Stimulated activated CD4-positive, alpha-beta T cell treated with anti-CD3 and anti-CD28 coated beads, Interleukin-1b, Interleukin-23, amount 100 ng/mL, for 1 hour (primary cell): Measurements from ENCODE around the gene E4F1.

Source experiments
- DNase-seq, 2 donors: peaks; one replicate each; pipeline ENCODE4 v3.0.0-alpha.2; 2020; ENCODE audit warnings: low read depth in 2 of 2

The E4F1 gene, protein sequence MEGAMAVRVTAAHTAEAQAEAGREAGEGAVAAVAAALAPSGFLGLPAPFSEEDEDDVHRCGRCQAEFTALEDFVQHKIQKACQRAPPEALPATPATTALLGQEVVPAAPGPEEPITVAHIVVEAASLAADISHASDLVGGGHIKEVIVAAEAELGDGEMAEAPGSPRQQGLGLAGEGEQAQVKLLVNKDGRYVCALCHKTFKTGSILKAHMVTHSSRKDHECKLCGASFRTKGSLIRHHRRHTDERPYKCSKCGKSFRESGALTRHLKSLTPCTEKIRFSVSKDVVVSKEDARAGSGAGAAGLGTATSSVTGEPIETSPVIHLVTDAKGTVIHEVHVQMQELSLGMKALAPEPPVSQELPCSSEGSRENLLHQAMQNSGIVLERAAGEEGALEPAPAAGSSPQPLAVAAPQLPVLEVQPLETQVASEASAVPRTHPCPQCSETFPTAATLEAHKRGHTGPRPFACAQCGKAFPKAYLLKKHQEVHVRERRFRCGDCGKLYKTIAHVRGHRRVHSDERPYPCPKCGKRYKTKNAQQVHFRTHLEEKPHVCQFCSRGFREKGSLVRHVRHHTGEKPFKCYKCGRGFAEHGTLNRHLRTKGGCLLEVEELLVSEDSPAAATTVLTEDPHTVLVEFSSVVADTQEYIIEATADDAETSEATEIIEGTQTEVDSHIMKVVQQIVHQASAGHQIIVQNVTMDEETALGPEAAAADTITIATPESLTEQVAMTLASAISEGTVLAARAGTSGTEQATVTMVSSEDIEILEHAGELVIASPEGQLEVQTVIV

DNA sequence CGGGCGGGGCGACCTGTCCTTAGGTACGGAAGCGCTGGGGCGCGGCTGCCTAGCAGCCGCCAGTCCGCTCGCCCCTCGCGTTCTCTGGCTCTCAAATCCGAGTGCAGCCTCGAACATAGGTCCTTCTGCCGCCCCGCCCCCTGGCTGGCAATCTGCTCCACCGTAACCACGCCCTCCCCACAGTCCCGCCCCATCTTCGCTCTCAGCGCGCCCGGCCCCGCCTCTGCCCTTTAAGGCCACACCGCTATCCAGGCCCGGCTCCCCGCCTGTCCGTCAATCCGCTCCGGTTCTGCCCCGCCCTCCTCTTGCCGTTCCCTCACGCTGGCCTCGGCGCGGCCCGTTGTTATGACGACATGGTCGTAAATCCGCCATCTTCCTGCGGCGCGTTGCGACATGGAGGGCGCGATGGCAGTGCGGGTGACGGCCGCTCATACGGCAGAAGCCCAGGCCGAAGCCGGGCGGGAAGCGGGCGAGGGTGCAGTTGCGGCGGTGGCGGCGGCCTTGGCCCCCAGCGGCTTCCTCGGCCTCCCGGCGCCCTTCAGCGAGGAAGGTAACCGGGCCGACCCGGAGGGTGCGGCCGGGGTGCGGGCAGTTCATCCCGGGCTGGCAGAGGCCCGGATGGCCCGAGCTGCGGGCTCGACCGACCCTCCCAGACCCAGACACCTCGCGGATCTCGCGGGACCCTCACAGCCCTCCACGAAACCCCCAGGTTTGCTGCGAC is at the start of gene E4F1:
Gene E4F1, plus strand, starts transcription at position 371 of the 721 bp plus-strand sequence. Its CDS starts 23 bp downstream, at position 394.
- peak; percentile 98 to 99 for DNase-seq

DNA sequence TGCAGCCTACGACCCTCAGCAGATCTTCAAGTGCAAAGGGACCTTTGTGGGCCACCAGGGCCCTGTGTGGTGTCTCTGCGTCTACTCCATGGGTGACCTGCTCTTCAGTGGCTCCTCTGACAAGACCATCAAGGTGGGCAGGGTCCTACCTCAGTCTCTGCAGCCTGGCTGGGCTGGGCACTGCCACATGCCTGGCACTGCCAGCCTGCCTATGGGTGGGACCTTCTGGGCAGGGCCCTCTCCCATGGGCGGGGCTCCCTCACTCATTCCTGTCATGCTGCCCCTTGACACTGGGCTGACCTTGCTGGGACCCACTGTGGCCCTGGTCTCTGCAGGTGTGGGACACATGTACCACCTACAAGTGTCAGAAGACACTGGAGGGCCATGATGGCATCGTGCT is 49.5 kb upstream of the E4F1 start:
- no peak for DNase-seq

DNA sequence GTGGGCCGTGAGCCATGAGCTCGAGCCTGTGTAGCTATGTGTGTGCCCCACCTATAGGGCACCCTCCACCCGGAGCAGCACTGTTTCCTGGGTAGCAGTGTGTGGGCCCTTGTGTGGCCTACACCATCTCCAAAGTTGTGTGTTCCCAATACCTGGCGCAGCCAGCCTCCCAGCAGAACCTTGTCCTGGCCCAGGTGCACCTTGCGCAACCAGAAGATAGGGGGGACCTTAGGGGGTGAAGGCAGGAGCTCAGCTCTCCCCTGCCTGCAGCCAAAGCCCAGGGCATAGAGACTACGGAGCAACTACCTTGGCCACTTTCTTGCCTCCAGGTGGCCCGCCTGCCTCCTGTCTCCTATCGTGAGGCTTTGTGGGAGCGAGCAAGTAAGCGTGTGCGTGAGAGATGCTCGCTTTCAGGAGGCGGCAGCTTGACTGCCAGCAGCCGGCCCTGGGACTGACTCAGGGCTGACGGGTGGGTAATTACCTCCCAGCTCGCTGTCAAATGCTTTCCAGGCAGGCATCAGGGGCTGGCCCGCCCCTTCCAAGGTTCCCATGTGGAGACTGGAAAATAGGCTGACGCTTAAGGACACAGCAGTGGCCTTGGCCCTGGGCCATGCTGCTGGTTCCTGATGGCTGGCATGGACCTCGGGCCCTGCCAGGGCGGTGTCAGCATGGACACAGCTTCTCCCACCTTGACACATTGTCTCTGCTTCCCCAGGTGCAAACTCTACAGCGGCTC is 48.8 kb upstream of the E4F1 start:
- no peak for DNase-seq

DNA sequence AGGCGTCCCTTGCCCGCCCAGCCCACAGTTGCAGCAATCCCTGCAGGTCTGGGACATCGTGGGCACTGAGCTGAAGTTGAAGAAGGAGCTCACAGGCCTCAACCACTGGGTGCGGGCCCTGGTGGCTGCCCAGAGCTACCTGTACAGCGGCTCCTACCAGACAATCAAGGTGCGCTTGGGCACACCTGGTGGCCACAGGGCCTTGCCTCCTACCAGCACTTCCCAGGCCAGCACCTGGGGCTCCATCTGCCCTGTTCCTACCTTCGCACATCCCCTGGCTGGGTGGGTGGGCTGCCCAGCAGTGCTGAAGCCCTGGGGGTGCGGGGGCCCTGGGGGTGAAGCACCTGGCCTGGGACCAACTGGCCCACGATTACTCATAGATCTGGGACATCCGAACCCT is 47.9 kb upstream of the E4F1 start:
- DNase-seq, result no peak

DNA sequence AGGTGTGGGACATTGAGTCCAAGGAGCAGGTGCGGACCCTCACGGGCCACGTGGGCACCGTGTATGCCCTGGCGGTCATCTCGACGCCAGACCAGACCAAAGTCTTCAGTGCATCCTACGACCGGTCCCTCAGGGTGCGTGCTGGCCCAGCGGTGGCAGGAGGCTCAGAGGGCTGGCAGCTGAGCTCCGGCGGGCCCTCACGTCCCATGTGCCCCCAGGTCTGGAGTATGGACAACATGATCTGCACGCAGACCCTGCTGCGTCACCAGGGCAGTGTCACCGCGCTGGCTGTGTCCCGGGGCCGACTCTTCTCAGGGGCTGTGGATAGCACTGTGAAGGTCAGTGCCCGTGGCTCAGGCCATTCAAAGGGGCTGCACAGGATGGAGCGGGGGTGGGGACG is 47.3 kb upstream of the E4F1 start:
- no peak for DNase-seq

DNA sequence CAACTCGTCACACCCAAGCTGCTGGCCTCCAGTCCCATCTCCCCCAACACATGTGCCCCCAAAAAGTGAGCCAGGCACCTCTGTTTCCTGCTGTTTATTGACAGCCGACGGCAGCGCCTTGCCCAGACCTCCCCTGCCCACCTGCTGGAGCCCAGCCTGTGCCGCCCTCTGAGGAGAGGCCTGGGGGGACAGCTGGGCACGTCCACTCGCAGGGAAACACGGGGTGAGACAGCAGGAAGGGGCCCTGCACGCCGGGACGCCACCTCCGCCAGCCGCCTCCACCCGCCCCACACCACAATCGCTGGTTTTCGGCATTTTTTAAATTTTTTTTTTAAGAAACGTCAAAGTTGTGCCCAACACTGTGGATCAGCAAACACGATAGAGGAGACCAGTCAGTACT is 46.3 kb upstream of the E4F1 start:
- no peak for DNase-seq

DNA sequence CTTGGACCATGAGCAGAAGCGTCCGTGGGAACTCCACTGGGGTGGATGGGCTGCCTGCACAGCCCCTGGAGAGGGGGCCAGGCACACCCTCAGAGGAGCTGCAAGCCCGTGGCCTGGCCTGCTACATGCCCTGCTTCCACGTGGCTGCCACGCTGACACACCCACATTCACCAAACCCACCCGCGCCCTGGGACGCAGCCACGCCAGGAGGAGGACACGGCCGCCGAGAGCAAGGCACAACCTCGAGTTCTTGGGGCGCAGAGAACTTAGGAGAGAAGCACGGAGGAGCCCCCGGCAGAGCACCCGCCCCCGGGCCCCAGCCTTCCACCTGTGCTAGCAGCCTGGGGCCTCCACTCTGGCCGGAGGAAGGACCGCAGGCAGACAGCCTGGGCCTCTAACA is 45.8 kb upstream of the E4F1 start:
- no peak for DNase-seq

DNA sequence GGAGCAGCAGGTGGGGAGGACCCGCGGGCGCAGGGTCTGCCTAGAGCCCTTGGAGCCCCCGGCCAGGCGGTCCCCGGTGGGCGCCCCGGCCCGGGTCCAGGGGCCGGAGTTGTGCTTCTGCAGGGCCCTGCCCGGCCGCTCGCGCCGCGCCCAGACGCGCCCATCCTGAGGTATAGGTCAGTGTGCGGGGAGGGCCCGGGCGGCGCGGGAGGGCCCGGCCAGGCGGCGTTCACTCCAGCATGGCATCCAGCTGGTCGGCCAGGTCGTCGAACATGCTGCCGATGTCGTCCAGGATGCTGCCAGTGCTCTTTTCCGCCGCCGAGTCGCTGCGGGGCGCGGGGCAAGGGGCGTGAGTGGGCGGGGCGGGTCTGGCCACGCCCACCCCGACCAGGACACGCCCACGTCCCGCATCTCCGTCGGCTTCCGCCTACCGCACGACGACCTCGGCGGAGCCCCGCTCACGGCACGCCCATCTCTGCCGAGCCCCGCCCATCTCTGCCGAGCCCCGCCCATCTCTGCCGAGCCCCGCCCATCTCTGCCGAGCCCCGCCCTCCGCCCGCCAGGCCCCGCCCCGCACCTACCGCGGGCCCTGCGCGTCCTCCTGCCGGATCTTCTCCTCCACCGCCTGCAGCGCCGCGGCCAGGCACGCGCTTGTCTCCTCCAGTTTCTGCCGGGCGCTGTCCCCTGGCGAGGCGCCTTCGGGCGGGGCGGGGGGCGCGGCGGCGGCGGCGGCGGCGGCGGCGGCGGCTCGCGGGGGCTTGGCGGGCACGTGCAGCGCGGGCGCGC is 44.9 kb upstream of the E4F1 start:
- no peak for DNase-seq

DNA sequence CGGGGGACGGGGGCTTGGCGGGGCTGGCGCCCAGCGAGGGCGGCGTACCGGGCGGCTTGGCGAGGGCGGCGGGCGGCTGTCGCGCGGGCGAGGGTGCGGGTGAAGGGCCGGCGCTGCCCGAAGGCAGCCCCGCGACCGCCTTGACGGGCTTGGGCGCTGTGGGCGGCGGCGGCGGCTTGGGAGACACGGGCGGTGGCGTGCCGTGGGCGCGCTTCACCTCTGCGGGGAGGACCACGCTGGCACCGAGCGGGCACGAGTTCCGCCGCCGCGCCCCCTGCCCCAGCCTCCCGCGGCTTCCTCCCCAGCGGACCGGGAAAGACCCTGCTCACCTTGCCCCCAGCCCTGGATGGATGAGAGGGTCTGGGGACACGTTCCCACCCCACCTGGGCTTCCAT is 44.3 kb upstream of the E4F1 start:
- DNase-seq, result no peak

DNA sequence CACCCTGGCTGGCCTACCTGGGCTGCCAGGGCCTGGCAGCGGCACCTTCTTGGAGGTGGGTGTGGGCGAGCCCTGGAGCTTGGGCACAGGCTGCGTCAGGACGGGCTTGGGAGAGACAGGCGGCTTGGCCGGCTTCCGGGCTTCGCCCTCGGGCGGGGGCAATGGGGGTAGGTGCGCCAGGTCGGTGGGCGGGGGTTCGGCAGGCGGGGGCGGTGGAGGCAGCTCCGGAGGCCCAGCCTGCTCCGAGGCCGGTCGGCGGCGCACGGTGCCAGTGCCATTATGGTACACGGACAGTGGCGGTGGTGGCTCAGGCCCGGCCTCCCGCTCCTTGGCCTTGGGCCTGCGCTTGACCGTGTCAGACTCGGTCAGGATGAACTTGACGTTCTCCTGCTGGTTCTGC is 43.8 kb upstream of the E4F1 start:
- no peak for DNase-seq

DNA sequence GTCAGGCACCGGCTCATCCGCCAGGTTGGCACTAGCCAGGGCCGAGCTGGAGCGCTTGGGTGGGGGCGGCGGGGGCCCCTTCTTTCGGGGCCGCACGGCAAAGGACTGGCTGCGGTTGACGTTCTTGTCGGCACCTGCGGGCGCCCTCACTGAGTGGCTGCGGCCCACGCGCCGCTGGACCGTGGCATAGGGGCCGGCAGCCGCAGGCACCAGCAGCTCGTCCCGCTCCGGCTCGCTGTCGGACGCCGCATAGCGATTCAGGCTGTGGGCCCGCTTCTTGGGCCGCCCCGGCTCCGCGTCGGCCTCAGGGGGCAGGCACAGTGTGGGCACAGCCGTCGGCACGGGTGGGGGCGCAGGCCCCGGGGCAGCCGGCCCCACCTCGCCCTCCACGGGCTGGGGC is 42.9 kb upstream of the E4F1 start:
- no peak for DNase-seq

DNA sequence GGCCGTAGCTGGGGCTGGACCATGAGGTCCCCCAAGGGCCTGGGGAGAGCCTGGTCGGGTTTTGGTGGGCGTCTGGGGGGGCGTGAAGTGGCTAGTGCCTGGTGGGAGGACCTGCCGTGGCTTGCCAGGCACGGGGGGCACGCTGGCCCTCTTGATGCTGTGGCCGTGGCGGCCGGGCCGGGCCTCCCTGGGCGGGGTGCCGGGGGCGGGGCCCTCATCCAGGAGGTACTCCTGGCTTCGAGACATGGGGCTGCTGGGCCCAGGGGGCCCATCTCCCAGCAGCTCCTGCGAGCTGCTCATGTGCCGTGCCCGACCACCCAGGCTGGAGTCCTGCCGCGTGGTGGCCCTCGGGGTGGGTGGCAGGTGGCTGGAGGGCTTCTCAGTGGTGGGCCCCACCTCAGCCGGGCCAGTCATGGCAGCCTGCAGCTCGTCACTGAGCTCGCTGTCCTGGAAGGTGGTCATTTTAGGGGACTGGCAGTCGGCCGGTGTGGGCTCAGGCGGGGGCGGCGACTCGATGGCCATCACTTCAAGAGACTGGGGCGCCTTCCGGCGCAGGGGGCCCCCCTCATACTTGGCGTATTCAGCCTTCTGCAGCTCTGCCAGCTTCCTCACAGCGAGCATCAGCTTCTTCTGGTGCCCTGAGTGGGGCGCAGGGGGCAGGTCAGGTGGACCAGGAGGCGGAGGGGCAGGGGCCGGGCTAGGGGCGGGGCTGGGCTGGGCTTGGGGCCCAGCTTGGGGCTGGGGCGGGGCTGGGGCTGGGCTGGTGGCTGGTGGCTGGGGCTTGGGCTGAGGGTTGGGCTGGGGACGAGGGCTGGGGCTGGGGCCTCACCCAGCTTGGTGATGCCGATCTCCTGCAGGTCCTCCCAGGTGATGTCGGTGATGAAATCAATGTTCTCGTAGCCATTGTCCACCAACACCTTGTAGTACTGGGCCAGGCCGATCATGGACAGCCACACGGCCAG is 42.1 kb upstream of the E4F1 start:
- DNase-seq, result no peak

DNA sequence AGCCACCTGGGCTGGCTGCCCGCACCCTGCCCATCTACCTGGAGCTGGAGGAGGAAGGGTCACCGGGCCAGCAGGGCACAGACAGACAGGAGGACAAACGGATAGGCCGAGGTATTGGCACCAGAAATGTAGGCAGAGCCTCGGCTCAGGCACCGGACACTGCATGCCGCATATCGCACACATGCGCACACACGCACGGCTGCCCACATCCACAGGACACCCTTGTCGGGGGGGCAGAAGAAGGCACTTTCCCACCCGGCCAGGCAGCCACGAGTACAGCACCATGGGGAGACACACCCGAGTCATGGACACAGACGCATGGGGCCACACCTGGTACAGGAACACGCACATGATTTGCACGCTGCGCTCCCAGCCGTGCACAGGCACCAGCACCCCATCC is 41.4 kb upstream of the E4F1 start:
- DNase-seq, result no peak

DNA sequence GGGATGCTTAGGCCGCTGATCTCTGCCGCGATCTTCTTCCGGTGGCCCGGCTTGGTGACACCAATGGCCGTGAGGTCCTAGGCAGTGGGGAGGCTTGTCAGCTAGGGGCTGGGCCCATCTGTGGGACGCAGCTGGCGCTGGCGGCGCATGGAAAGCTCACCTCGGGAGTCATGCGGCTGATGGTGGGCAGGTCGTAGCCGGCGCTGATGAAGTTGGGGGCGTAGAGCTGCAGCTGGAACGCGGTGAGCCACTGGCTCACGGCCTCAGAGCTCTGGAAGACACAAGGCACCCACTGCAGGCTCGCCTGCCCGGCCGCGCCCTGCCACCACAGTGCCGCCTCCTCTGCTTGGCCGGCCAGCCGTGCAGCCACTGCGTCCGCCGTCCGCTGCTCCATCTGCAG is 39.7 kb upstream of the E4F1 start:
- DNase-seq, result no peak

DNA sequence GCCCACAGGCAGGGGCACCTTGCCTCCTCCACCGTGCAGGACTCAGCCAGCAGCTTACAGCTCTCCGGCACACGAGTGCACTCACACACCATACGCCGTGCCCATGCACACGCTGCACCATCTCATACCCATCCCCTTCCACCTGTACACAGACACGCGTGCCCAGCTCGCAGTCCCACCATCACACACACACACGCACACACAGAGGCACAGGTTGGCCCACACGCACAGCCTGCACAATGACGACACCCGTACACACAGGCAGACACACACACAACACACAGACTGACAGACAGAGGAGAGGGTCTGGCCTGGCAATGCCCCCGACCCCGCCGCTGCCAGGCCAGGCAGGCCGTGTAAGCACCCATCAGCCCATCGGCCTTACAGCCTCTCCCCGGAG is 39.0 kb upstream of the E4F1 start:
- no peak for DNase-seq

DNA sequence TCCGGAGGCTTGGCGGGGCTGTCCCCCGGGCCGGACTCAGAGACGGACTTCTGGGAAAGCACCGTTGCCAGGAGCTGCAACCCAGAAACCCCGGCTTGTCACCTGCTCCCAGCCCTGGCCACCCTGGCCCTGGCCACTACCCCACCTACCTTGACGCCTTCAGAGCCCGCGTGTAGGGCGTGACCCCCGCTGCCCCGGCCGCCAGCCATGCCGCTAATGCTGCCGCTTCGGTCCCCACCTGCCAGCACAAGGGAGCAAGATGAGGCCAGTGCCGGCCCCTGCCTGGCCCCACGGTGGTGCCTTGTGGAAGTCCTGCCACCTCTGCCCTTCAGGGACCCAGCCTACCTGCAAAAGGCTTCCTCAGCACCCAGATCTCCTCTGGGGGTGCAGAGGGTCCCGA is 38.4 kb upstream of the E4F1 start:
- no peak for DNase-seq

DNA sequence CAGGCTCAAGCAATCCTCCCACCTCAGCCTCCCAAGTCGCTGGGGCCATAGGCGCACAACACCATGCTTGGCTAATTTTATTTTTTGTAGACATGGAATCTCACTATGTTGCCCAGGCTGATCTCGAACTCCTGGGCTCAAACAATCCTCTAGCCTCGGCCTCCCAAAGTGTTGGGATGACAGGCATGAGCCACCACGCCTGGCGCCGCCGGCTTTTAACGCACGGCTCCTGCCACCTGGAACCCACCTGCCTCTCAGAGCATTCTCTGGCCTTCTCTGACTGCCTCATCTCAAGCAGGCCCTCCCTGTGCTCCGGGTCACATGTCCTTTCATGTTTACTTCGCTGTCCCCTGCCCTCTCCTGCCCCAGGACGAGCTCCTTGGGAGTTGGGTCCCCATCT is 37.3 kb upstream of the E4F1 start:
- no peak for DNase-seq

DNA sequence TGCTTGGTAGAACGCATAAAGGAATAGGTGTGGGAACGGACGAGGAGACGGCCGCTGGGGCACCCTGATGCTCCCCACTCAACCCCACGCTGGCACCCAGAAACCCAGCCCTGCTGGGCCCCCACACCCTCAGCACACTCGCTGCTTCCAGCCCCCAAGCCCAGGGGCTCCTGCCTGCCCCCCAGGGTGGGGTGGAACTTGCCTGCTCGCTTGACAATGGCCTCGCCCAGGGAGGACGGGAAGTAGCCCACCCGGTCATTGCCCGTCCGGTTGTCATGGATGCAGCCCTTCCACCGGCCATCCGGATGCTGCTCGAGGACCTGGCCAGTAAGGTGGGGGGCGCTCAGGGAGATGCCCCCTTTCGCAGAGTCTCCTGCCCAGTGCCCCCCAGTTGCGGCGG is 36.9 kb upstream of the E4F1 start:
- no peak for DNase-seq

DNA sequence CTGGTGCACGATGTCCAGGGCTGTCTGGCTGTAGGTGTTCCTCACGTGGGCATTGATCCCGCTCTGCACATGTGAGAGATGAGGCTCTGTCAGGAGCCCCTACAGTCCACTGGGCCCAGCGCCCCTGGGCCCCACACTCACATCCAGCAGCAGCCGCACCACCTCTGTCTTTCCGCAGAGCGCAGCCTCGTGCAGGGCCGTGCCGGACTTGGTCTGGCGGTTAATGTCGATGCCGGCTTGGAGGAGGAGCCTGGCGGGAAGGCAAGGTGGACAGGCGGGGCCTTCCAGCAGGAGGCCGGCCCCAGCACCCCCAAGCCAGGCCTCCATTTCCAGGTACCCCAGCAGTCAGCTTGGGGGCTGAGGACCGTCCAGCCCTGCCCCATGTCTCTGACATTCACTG is 36.2 kb upstream of the E4F1 start:
- DNase-seq, result no peak

DNA sequence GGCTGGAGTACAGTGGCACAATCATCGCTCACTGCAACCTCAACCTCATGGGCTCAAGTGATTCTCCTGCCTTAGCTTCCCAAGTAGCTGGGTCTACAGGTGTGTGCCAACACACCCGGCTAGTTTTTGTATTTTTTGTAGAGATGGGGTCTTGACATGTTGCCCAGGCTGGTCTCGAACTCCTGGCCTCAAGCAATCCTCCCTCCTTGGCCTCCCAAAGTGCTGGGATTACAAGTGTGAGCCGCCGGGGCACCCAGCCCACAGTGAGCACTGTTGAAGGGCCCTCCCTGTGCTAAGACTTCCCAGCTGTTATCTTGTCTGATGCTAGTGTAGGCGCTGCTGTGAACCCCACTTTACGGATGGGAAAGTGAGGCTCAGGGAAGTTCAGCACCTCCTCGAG is 35.0 kb upstream of the E4F1 start:
- no peak for DNase-seq
